H9 (cell line): Measurements from ENCODE around the gene ARIH1. TPM values are rescaled to one million over a fixed set of nuclear protein-coding genes. Genes with fewer than 3 reads are reported as not detected.

Experiments
- DNase-seq: peaks from one replicate; pipeline ENCODE4 v3.0.0-alpha.2; 2017
- H2AFZ ChIP-seq: one replicate; pipeline ENCODE4 v1.6.1; 2013; ENCODE audit warnings: mild to moderate bottlenecking, low read length, control low read depth, moderate library complexity
- H2AK5ac ChIP-seq: 2 replicates; pipeline ENCODE4 v1.6.1; 2013; ENCODE audit warnings: low read length, control low read depth, mixed read lengths; ENCODE audit not compliant: insufficient read length
- H2BK120ac ChIP-seq: one replicate; pipeline ENCODE4 v1.6.1; 2013; ENCODE audit warnings: low read depth, mild to moderate bottlenecking, low read length, control low read depth, inconsistent platforms; ENCODE audit not compliant: poor library complexity, severe bottlenecking
- H2BK12ac ChIP-seq: 2 replicates; pipeline ENCODE4 v1.6.1; 2013; ENCODE audit warnings: low read length, control low read depth, mixed read lengths, low read depth; ENCODE audit not compliant: insufficient read length
- H2BK15ac ChIP-seq: 2 replicates; pipeline ENCODE4 v1.6.1; 2013; ENCODE audit warnings: low read depth, low read length, control low read depth
- H2BK20ac ChIP-seq: one replicate; pipeline ENCODE4 v1.6.1; 2013; ENCODE audit warnings: low read depth, mild to moderate bottlenecking, low read length, control low read depth, inconsistent platforms; ENCODE audit not compliant: poor library complexity, severe bottlenecking
- H2BK5ac ChIP-seq: 2 replicates; pipeline ENCODE4 v1.6.1; 2013; ENCODE audit warnings: low read length, control low read depth, mixed read lengths; ENCODE audit not compliant: insufficient read length
- H3K14ac ChIP-seq: 2 replicates; pipeline ENCODE4 v1.6.1; 2013; ENCODE audit warnings: low read length, control low read depth; ENCODE audit not compliant: insufficient read depth
- H3K18ac ChIP-seq: 2 replicates; pipeline ENCODE4 v1.6.1; 2013; ENCODE audit warnings: low read depth, mild to moderate bottlenecking, mixed read lengths, low read length, control low read depth; ENCODE audit not compliant: insufficient read length
- H3K23ac ChIP-seq: 2 replicates; pipeline ENCODE4 v1.6.1; 2013; ENCODE audit warnings: low read length, control low read depth, mixed read lengths, low read depth; ENCODE audit not compliant: insufficient read length
- H3K23me2 ChIP-seq: 2 replicates; pipeline ENCODE4 v1.6.1; 2013; ENCODE audit warnings: low read depth, mild to moderate bottlenecking, mixed read lengths, low read length, control low read depth; ENCODE audit not compliant: insufficient read length, poor library complexity, severe bottlenecking
- H3K27ac ChIP-seq: 2 replicates; pipeline ENCODE4 v1.5.1; 2013; ENCODE audit warnings: low read length, control low read depth, mixed read lengths, low read depth; ENCODE audit not compliant: insufficient read length
- H3K27me3 ChIP-seq: 2 replicates; pipeline ENCODE4 v1.6.1; 2013; ENCODE audit warnings: low read length, control low read depth, inconsistent platforms; ENCODE audit not compliant: insufficient read depth
- H3K4ac ChIP-seq: 2 replicates; pipeline ENCODE4 v1.6.1; 2013; ENCODE audit warnings: low read depth, mild to moderate bottlenecking, control low read depth, inconsistent platforms, low read length, moderate library complexity
- H3K4me1 ChIP-seq: 2 replicates; pipeline ENCODE4 v1.6.1; 2013; ENCODE audit warnings: low read length, control low read depth, inconsistent platforms; ENCODE audit not compliant: insufficient read depth
- H3K4me2 ChIP-seq: 2 replicates; pipeline ENCODE4 v1.6.1; 2013; ENCODE audit warnings: low read length, control low read depth, mixed read lengths; ENCODE audit not compliant: insufficient read length, insufficient read depth
- H3K56ac ChIP-seq: 2 replicates; pipeline ENCODE4 v1.6.1; 2013; ENCODE audit warnings: low read depth, mild to moderate bottlenecking, mixed read lengths, low read length, control low read depth; ENCODE audit not compliant: insufficient read length
- H3K79me1 ChIP-seq: 2 replicates; pipeline ENCODE4 v1.6.1; 2013; ENCODE audit warnings: low read depth, mild to moderate bottlenecking, moderate library complexity, low read length, control low read depth, inconsistent platforms; ENCODE audit not compliant: insufficient read depth, poor library complexity, severe bottlenecking
- H3K79me2 ChIP-seq: 2 replicates; pipeline ENCODE4 v1.6.1; 2013; ENCODE audit warnings: low read length, control low read depth, inconsistent platforms; ENCODE audit not compliant: insufficient read depth
- H3K9ac ChIP-seq: 2 replicates; pipeline ENCODE4 v1.6.1; 2013; ENCODE audit warnings: low read length, control low read depth, mixed read lengths; ENCODE audit not compliant: insufficient read length; ENCODE audit errors: extremely low read depth
- H3K9me3 ChIP-seq: one replicate; pipeline ENCODE4 v1.6.1; 2013; ENCODE audit warnings: low read depth, low read length, inconsistent platforms; ENCODE audit not compliant: control insufficient read depth
- H3T11ph ChIP-seq: one replicate; pipeline ENCODE4 v1.6.1; 2013; ENCODE audit warnings: mild to moderate bottlenecking, low read length, control low read depth, inconsistent platforms
- H4K20me1 ChIP-seq: one replicate; pipeline ENCODE4 v1.6.1; 2013; ENCODE audit not compliant: control insufficient read depth, insufficient read length, insufficient read depth
- H4K5ac ChIP-seq: 2 replicates; pipeline ENCODE4 v1.6.1; 2013; ENCODE audit warnings: low read depth, mild to moderate bottlenecking, mixed read lengths, low read length, control low read depth; ENCODE audit not compliant: insufficient read length
- H4K8ac ChIP-seq: replicated peaks from 2 replicates; pipeline ENCODE4 v1.6.1; 2013; ENCODE audit warnings: low read length, control low read depth, mixed read lengths, low read depth; ENCODE audit not compliant: insufficient read length
- H4K91ac ChIP-seq: 2 replicates; pipeline ENCODE4 v1.6.1; 2013; ENCODE audit warnings: low read depth, mild to moderate bottlenecking, moderate library complexity, mixed read lengths, low read length, control low read depth; ENCODE audit not compliant: insufficient read length
- H3K27ac Mint-ChIP-seq, 3 experiments: 2 replicates in 2 of 3; 3 replicates in 1 of 3; pipeline ENCODE4 v1.8.0; 2020 to 2021; ENCODE audit warnings: mixed read lengths in 3 of 3, mild to moderate bottlenecking in 1 of 3, moderate library complexity in 1 of 3
- H3K27me3 Mint-ChIP-seq: 2 replicates; pipeline ENCODE4 v1.8.0; 2021; ENCODE audit warnings: low read depth, mild to moderate bottlenecking, moderate library complexity, mixed read lengths
- H3K36me3 Mint-ChIP-seq, 3 experiments: 2 replicates in 2 of 3; 3 replicates in 1 of 3; pipeline ENCODE4 v1.8.0; 2020 to 2021; ENCODE audit warnings: low read depth in 3 of 3, mixed read lengths in 3 of 3; ENCODE audit not compliant: insufficient read depth in 1 of 3
- H3K4me1 Mint-ChIP-seq, 2 experiments: 2 replicates each; pipeline ENCODE4 v1.8.0; 2020; ENCODE audit warnings: mixed read lengths in 2 of 2
- H3K4me3 Mint-ChIP-seq, 2 experiments: 2 replicates in 1 of 2; 3 replicates in 1 of 2; pipeline ENCODE4 v1.8.0; 2020 to 2021; ENCODE audit warnings: mild to moderate bottlenecking in 2 of 2, mixed read lengths in 2 of 2, moderate library complexity in 1 of 2
- H3K9me3 Mint-ChIP-seq, 2 experiments: 2 replicates in 1 of 2; 3 replicates in 1 of 2; pipeline ENCODE4 v1.8.0; 2020; ENCODE audit warnings: mild to moderate bottlenecking in 2 of 2, mixed read lengths in 2 of 2, moderate library complexity in 1 of 2
- CTCF ChIP-seq: fragments of 200-600 bp; sonication (generic); conservative IDR thresholded peaks from 3 replicates; pipeline ENCODE4 v1.8.0; 2021; ENCODE audit warnings: antibody characterized with exemption, mild to moderate bottlenecking
- WGBS: extraction: QIAGEN DNeasy Blood & Tissue Kit; methylation state at CpG from one replicate; pipeline ENCODE4 v1.1.7; 2013; ENCODE audit warnings: missing lambda C conversion rate, low lambda C conversion rate, mixed read lengths; ENCODE audit not compliant: insufficient read length; ENCODE audit errors: extremely low coverage; 5-methylcytosine and 5-hydroxymethylcytosine counted together
- total RNA-seq: library from RNA; stranded (reverse); gene quantifications from 2 replicates; pipeline ENCODE4 v1.2.1, GENCODE V29; 2021

Gene ARIH1
- total RNA-seq, 1 experiment from 2014 or later, result 158 TPM

- H4K91ac ChIP-seq, result no peak overlapping the region
- Mint-ChIP-seq H3K4me1 (peaks cover 13 to 19% of the 10 kb centered on the region in 2 experiments), H3K27me3 (no peaks in the 10 kb centered on the region), H3K36me3 (peaks cover 19 to 24% (median 20%) of the 10 kb centered on the region in 3 experiments; a peak in 6 of 7 replicates), H3K4me3 (peak overlapping the region; percentile 97 to 98), H3K27ac (peak overlapping the region; percentile 98 to 99 (median 99)), H3K9me3 (no peaks in the 10 kb centered on the region)
- no peak overlapping the region for H4K5ac ChIP-seq
- peaks cover 25% of the 10 kb centered on the region; the same call in 1 of the 2 replicates for H3K79me2 ChIP-seq
- no peak overlapping the region for H2AK5ac ChIP-seq
- no peak overlapping the region for H4K8ac ChIP-seq
- peak overlapping the region; percentile 92 for H3K9ac ChIP-seq
- no peaks in the 10 kb centered on the region for H3K79me1 ChIP-seq
- H3K4ac ChIP-seq, result no peak overlapping the region
- H3K9me3 ChIP-seq, result no peaks in the 10 kb centered on the region
- H3T11ph ChIP-seq, result no peak overlapping the region
- WGBS, result no CpG with 5 or more reads among the region's 4 CpGs
- H3K18ac ChIP-seq, result no peak overlapping the region
- H2BK12ac ChIP-seq, result no peak overlapping the region
- H3K14ac ChIP-seq, result no peak overlapping the region
- no peak overlapping the region for H2BK120ac ChIP-seq
- H3K56ac ChIP-seq, result no peak overlapping the region
- DNase-seq, result no peak
- H2BK5ac ChIP-seq, result no peak overlapping the region
- peak overlapping the region; percentile 81 for H3K4me2 ChIP-seq
- no peak overlapping the region for H2BK15ac ChIP-seq
- H3K4me1 ChIP-seq, result 0 out of 2 replicates have a peak, but pooled peaks cover 3% of the 10 kb centered on the region
- no peak overlapping the region for H2AFZ ChIP-seq
- H2BK20ac ChIP-seq, result no peak overlapping the region
- H4K20me1 ChIP-seq, result no peaks in the 10 kb centered on the region
- no peak for TF ChIP-seq CTCF
- no peaks in the 10 kb centered on the region for H3K27me3 ChIP-seq
- peaks cover 5% of the 10 kb centered on the region for H3K23me2 ChIP-seq
- no peak overlapping the region for H3K23ac ChIP-seq
- peak overlapping the region; percentile 46 for H3K27ac ChIP-seq
These were observed 1.0 kb upstream of the ARIH1 start for GRCh38 chr15:72472992-72473610.
